Stimulated activated CD8-positive, alpha-beta memory T cell treated with anti-CD3 and anti-CD28 coated beads, Interleukin-4, amount 100 ng/mL, for 1 hour (primary cell): ENCODE measurements around the gene PC.

Source experiments
- DNase-seq, 2 donors: peaks; one replicate each; pipeline ENCODE4 v3.0.0-alpha.2; 2020; ENCODE audit warnings: low read depth in 2 of 2, low spot score in 1 of 2

Gene PC

DNA sequence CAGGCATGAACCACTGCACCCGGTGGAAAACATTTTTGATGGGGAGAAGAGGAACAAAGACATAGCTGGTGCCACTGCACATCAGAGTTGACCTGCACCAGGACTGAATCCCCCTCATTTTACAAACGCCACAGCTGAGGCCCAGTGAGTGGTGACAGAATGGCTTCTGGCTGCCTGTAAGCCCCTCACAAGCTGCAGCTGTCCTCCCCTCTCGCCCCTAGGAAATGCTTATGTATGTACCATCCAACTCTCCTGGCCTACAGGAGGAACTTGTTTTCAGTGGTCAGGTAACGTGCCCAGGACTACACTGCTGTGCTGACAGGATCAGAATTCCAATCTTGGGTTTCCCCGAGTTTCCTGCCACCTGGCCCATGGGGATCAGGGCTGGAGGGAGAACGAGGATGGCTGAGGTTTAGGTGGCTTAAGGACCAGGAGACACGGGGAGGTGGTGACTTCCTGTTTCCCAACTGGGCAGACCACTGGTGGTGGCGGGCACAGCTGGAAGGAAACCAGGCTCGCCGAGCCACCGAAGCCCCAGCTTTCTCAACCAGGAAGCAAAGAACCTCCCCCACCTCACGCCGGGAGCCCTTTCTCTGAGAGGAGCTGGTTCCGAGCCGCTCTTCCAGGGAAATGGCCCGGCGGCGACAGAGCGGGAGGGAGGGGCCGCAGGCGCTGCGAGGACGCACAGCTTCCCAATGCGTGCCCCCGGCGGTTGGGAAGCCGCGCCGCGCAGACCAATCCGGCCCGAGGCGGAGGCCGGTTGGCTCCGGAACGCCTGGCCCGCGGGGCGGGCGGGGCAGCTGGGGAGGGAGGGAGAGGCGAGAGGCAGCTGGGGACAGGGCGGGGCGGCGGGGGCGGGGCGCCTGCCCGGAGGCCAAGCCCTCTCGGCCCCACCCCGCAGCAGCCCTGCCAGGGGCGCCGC is 102.3 kb downstream of the PC start:
- DNase-seq, result peak; percentile 37 to 60

DNA sequence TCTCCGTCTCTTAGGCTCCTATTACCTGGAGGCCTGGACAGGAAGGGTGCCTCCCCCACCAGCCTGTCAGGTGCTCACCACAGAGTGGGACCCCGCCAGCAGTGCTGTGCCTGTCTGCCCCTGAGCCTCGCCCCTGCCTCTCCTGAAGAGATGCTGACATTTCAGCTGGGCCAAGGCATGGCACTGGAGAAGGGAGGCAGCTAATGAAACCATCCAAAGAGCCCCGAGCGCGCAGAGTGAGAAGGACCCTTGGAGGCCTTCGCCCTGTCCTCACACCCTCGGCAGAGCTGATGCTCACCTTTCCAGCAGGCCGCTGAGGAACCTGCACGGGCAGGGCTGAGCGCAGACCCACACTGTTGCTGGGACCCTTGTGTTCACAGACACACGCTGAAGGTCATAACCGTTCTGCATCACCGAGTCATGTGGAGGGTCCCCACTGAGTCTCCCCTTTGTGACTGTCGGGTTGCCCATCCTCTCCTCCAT is 103.4 kb downstream of the PC start:
- DNase-seq, result no peak

DNA sequence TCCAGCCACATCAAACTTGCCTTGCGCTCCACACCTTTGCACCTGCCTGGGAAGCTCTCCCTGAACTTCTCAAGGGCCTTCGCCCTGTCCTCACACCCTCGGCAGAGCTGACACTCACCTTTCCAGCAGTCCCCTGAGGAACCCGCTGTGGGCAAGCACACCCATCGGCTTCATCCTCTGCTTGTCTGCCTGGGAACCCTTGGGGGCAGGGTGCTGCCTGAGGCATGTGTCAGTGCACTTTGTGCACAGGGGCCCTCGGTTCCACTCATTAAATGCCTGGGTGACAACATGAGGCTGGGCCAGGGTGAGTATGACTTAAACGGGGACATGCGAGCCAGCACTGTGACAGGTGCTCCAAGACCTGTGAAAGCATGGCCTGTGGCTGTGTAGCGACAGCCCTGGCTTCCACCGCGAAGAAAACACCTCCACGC is 103.9 kb downstream of the PC start:
- DNase-seq, result no peak

DNA sequence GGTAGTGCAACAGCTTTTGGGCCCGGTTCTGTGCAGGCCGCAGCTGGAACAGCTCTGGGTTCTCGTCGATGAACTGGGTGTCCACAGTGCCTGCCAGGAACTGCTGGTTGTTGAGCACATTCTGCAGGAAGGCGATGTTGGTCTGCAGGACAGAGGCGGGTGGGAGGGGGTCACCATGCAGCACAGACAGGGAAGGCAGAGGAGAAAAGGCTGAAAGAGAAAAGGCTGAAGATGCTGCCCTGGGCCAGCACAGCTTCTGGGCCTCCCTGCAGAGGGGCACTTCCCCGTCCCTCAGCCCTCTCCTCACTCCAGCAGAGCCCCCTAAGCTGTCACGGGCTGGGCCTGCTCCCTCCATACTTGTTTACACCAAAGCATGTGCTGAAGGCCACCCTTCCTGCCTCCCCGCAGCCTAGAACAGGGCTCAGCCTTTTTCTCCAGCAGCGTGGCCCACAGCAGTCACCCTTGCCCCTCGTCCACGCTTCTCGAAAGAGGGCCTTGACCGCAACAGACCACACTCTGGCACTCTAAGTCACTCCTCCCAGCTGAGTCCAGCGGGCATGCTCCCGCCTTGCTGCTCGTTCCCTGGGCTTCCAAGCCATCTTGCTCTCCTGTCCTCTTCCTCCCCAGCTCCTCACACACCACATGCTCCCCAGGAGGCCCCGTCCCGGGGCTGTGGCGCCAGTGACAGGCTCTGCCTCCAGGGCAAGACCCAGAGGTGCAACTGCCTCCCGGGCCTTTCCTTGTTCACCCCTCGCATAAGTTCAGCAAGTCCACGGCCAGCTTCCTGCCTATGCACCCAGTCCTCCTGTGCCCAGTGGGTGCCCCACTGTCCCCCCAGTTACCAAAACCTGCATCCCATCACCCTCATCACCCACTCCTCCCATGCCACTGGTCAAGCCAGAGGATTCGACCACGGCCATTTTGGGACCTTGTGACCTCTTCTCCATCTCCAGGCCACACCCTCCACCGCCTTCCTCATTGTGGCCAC is 104.6 kb downstream of the PC start:
- no peak for DNase-seq

DNA sequence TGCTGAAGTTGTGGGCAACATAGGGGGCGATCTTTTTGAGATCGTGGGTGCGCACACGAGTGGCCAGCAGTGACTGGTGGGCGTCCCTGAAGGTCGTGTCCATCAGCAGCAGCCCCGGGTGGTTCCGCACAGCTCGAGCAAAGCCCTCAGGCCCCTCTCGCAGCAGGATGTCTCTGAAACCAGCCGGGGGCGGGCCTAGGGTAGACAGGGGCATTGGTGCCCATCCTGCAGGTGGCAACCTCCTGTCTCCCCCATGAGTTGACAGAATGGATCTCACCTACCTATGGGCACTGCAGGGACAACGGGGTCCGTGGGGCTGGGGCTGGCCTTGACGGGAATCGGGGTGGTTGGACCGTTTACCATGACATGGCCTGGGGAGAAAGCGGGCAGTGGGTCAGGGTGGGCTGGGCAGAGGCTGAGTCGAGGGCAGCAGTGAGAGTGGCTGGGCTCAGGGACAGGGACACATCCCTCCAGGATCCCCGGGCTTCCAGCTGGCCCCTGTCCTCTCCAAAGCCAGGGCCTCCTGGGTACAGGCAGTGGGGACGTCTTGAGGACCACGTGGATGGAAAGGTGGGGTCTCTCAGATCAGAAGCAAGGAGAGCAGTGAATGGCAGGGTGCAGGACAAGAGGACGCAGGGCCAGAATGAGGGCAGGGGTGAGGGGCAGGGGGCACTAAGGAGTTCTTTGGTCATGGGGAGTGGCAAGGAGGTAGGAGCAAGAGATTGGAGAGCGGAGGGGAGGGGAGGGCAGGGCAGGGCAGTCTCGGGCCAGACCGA is 105.5 kb downstream of the PC start:
- DNase-seq, result no peak

DNA sequence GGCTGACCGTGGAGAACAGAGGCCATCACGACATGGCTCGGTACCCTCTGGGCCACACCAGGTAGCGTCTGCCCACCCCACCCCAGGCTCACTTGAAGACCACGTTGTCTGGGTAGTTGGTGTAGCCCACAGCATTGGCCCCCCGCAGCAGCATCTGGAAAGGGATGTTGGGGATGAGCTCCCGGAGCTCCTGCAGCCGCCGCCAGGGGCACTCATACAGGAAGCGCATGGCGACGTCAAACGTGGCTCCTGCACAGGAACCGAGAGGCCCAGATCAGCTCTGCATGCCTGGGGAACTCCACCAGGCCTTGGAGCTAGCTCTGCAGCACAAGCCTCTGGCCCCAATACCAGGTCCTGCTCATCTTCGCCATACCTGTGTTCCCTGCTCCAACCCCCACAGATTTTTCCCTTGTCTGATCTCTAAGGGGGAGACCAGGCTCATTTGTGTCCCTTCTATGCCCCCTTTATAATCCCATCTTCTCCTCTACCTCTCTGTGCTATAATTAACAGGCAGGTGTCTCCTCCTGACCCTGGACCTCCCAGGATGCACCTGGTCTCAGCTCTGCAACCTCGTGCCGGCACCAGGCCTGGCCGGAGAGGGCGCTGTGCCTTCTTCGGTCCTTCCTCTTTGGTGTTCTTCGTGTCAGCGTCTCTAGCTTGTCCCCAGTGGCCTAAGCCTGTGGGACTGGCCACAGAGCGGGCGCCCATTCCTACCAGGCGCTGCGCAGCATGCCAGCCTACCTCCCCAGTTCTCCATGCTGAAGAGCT is 106.3 kb downstream of the PC start:
- no peak for DNase-seq

DNA sequence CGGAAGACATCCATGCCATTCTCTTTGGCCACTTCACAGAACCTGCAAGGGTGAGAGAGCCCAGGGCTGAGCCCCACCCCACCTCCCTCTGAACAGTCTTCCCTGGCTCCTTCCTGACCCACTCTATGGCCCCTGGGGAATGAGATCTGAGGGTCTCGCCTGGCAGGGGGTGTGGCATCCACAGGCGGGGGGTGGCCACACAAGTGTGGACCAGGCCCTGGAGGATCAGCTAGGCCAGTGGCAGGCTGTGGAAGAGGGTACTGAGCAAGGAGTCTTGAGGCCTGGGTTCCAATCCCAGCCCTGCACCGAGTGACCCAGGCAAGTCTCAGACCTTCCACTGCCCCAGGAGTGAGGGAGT is 107.0 kb downstream of the PC start:
- no peak for DNase-seq

DNA sequence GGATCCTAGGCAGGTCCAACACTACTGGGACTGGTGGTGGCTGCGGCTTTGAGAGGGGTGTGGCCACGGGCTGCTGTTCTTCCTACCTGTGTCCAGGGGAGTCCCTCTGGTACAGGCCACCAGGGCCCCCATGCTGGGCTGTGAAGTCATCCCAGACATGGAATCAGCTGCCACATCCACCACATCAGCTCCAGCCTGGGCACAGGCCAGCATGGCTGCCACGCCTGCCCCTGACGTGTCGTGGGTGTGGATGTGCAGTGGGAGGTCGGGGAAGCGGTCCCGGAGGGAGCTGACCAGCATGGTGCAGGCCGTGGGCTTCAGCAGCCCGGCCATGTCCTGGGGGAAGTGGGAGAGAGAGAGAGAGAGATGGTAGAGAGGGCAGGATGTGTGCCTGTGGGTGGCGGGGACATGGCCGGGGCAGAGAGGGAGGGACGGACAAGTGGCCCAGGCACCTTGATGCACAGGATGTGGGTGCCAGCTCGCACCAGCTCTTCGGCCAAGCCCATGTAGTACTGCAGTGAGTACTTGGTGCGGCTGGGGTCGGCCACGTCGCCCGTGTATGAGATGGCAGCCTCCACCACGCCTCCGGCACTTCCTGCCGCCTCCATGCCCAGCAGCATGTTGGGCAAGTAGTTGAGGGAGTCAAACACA is 107.5 kb downstream of the PC start:
- no peak for DNase-seq

DNA sequence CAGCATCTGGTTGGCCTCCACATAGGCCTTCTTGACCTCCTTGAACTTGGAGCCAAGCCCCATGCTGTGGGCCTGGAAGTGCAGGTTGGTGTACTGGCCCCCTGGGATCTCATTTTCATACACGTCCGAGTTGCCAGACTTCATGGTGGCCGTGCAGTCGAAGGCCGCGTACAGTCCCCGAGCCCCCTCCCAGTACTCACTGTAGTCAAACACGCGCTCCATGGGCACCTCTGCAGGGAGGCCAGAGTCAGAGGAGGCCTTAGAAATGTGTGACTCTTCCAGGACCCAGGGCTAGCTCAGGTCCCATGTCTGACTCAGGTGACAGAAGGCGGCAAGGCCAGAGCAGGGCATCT is 108.0 kb downstream of the PC start:
- DNase-seq, result no peak

DNA sequence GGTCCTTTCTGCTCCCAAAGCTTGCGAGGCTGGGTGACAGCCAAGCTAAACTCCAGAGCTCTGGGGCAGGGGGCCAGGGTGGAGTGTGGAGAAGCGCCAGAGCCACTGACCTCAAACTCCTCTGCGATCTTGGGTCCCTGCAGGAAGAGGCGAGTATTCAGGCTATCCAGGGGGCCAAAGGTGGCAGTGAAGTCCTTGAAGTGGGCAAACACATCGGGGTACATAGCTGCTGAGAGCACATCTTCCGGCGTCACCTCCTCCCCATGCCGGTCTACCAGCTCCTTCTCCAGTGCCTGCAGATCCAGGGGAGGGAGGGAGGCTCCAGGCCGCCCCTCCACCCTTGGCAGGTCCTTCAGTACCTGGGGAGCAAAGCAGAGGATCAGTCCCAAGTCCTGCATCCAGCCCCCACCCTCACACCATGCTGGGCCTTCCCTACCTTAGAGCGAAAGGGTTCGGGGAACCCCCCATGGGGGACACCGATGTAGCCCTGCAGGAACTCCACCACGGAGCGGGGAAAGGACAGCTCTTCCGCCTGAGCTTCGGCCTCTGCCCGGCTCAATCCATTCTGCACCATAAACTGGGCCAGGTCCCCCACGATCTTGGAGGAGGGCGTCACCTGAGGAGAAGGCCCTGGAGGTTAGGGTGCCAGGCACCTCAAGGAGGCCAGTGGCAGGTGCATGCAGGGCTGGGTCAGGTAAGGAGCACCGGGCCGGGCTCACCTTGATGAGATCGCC is 108.5 kb downstream of the PC start:
- no peak for DNase-seq

DNA sequence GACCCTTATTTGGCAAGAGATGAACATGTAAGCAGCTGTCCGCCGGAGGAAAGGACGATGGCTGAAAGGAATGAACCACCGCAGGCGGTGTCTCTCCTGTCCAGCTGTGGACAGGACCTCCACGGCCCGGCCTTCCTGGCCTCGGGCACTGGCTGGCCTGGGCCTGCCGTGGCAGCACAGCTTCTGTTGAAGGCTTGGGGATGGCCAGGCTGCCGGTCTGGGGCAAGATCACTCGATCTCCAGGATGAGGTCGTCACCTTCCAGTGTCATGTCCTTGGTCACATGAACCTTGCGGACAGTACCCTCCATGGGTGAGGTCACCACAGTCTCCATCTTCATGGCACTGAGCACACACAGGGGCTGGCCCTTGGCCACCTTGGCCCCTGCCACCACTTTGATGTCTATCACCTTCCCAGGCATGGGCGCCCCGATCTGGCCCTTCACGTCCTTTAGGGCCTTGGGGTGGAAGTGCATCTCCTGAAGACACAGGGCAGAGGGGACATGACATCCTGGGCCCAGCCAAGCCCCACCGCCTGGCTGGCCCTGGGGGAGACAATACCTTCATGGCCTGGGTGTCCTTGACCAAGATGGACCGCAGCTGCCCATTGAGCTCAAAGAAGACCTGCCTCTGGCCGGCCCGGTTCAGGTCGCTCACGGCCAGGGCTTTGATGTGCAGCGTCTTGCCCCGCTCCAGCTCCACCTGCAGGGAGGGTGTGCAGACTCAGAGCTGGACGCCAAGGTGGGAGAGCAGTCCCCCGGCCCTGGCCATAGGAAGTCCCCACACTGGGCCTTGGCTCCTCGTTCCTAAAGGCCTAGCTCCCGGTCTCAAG is 109.3 kb downstream of the PC start:
- no peak for DNase-seq

DNA sequence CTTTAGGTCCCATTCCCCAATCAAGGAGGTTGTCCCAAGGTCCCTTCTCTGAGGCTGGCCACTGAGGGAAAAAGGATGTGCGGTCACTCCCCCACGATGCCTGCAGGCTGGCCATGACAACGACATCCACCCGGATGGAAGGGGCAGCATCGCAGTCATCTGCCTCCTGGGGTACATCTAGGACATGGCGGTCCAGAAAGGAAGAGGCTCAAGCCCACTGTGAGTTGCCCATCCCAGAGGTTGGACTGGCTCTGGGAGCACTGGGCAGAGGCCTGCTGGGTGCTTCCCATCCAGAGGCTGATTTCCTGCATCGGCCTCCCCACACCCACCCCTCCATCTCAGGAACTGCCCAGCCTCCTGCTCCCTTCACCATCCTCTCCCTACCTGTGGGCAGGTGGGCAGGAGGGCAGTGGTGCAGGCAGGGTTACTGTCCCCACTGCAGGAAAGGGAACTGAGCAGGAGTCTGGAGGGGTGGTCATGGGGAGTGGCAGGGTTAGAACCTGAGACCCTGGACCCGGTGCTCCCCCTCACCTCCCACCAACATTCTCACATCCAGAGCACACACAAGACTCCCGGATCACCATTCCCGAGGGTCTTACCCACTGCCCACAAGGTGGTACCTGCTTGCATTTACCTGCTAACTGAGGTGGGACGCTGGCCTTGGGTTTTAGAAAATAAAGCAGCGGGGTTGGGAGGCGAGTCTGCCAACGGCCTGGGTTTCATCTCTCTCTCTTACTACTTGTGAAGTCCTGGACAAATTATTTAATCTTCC is 110.5 kb downstream of the PC start:
- no peak for DNase-seq

DNA sequence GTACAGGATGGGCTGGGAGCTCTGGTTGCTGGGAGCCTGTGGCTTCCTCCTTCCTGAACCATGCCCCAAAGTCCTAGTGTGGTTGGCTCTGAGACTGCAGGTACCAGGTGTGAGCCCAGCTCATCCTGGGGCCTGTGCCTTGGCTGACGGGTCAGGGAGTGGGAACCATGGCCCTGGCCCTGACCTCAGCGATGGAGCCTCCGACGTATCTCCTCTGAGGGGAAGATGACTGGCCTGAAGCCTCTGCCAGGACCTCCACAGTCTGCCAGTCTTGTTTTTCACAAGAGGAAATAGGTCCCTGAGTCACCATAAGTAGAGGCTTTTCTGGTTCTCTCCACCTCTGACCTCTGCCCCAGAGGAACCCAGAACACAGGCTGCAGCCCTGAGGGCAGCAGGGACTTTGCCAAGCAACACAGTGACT is 111.5 kb downstream of the PC start:
- no peak for DNase-seq

DNA sequence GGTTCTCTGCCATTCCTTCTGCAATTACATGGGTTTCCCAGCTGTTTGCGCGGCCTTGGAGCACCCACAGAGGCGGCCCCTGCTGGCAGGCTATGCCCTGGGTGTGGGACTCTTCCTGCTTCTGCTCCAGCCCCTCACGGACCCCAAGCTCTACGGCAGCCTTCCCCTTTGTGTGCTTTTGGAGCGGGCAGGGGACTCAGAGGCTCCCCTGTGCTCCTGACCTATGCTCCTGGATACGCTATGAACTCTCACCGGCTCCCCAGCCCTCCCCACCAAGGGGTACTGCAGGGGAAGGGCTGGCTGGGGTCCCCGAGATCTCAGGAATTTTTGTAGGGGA is 112.3 kb downstream of the PC start:
- no peak for DNase-seq

DNA sequence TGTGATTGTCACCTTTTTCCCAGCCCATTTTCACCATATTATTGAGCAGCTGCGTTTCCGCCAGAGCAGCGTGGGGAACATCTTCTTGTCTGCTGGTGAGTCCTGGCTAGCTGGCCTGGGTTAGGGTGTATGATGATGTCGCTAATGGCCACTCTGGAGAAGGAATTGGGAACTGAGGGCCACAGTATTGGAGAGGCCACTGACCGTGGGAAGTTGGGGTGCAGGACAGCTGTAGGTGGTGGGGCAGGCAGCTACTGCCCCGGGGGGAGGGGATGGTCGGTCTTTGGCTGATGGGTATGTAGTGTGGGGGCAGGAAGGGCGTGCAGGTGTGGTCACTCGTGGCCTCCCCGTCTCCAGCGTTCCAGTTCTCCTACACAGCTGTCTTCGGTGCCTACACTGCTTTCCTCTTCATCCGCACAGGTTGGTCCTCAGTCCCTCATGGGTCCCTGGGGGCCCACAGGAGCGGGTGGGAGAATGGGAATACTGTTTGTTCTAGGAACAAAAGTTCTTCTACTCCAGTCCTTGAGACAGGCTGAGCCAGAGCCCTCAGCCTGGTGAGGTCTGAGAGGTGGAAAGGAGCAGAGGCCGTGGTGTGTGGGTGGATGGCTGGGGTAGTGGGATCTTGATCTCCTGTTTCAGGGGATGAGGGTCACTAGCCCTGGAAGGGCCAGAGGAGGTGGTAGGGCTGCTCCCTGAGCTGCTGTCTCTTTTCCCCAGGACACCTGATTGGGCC is 112.9 kb downstream of the PC start:
- DNase-seq, result no peak

DNA sequence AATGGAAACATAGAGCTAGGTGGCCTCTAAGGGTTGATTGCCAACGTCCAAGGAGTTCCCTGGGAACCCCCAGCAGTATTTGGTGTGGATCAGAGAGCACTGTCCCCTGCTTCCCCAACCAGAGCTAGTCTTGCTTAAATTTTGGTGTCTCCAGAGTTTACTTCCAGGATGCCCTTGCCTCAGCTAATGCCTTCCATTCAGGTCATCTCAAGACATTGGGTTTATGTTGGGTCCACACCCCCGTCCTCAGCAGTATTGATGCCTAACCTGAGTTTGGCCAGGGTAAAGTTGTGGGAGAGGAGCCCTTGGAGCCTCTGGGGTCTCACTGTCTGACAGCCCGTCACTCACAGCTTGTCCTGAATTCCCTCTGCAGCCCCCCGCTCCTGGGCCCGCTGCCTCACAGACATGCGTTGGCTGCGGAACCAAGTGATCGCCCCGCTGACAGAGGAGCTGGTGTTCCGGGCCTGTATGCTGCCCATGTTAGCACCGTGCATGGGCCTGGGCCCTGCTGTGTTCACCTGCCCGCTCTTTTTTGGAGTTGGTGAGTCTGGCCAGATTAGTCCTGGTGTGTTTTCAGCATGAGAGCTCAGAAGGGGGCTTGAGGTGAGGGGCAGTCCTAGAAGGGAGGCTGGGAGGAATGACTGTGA is 113.6 kb downstream of the PC start:
- DNase-seq, result no peak
